ENCODE data around the gene TANGO6.

DNA sequence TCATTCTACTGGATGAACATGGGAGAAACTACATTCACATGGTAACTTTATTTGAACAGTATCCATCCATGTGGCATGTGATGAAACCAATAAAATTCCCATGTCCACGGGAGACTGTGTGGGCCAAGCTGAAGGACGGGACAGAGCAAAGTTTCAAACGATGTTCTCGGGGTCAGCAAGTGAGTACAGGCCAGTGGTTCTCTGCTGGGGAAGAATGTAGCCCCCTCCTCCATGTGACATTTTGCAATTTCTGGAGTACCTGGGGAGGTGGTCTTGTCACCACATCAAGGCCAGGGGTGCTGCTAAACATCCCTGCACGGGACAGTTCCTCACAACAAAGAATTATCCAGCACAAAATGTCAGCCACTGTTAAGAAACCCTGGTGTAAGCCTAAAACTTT lies 7.4 kb upstream of the TANGO6 start:
- TF ChIP-seq, protein P1, sequence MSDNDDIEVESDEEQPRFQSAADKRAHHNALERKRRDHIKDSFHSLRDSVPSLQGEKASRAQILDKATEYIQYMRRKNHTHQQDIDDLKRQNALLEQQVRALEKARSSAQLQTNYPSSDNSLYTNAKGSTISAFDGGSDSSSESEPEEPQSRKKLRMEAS (IDR thresholded peaks at IDR 0.05; ENCODE audit: low read depth, low read length) = no peak
- TF ChIP-seq, protein P2, sequence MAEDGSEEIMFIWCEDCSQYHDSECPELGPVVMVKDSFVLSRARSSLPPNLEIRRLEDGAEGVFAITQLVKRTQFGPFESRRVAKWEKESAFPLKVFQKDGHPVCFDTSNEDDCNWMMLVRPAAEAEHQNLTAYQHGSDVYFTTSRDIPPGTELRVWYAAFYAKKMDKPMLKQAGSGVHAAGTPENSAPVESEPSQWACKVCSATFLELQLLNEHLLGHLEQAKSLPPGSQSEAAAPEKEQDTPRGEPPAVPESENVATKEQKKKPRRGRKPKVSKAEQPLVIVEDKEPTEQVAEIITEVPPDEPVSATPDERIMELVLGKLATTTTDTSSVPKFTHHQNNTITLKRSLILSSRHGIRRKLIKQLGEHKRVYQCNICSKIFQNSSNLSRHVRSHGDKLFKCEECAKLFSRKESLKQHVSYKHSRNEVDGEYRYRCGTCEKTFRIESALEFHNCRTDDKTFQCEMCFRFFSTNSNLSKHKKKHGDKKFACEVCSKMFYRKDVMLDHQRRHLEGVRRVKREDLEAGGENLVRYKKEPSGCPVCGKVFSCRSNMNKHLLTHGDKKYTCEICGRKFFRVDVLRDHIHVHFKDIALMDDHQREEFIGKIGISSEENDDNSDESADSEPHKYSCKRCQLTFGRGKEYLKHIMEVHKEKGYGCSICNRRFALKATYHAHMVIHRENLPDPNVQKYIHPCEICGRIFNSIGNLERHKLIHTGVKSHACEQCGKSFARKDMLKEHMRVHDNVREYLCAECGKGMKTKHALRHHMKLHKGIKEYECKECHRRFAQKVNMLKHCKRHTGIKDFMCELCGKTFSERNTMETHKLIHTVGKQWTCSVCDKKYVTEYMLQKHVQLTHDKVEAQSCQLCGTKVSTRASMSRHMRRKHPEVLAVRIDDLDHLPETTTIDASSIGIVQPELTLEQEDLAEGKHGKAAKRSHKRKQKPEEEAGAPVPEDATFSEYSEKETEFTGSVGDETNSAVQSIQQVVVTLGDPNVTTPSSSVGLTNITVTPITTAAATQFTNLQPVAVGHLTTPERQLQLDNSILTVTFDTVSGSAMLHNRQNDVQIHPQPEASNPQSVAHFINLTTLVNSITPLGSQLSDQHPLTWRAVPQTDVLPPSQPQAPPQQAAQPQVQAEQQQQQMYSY (CRISPR knock-in tag; IDR thresholded peaks at IDR 0.05) = no peak
- TF ChIP-seq TARDBP (IDR thresholded peaks at IDR 0.05; ENCODE audit: borderline replicate concordance) = no peak
